Fibroblast of skin of right biceps (primary cell): ENCODE results near the gene TAF1B.

Experiments used
- DNase-seq: peaks from one replicate; pipeline ENCODE4 v3.0.0-alpha.2; 2013

The TAF1B gene

GRCh38 chr2:9944330-9944758 is 101.1 kb downstream of the TAF1B start:
- DNase-seq, result no peak

- DNase-seq, result no peak
These were observed 102.3 kb downstream of the TAF1B start for GRCh38 chr2:9945596-9945995.

GRCh38 chr2:9946076-9946475 is 102.8 kb downstream of the TAF1B start:
- no peak for DNase-seq

GRCh38 chr2:9946818-9947217 is 103.5 kb downstream of the TAF1B start:
- DNase-seq, result no peak

DNA sequence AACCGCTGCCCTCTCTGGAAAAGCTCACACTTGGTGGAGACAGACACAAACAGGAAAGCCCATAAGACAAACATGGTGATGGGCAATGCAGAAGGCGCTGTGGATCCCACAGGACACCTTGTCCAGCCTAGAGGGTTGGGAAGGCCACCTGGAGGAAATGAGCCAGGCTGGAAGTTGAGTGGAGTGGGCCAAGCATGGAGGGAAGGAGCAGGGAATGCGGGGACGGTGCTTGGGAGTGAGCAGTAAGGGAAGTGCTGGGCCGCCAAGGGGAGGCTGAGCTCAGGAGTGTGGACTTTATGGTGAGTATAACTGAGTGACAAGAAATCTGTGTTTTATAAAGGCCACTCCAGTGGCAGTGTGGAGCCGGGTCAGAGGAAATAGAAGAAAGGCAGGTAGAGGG is 105.4 kb downstream of the TAF1B start:
- DNase-seq, result no peak

- no peak for DNase-seq
These were observed 106.1 kb downstream of the TAF1B start for GRCh38 chr2:9949239-9949991.

DNA sequence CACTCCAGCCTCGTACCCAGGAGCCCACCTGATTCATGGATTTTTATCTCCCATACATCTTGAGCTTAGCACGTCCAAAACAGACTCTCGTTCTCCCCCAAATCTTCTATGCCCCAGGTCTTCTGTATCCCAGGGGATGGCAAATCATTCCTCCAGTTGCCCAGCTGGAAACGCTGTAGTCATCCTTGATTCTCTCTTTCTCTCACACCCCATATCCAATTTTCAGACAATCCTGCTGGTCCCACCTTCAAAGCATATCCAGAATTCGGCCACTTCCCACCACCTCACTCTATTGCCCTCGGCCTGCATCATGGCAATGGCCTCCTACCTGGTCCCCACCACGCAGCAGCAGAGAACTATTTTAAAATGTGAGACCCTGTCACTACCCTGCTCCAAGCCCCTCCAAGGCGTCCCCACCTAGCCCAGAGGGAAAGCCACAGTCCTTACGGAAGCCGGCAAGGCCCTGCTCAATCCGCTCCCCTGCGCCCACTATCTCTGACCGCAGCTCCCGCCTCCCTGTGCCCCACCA is 106.8 kb downstream of the TAF1B start:
- no peak for DNase-seq

- DNase-seq, result peak; percentile 34
These were observed 107.4 kb downstream of the TAF1B start for GRCh38 chr2:9950521-9951271.

DNA sequence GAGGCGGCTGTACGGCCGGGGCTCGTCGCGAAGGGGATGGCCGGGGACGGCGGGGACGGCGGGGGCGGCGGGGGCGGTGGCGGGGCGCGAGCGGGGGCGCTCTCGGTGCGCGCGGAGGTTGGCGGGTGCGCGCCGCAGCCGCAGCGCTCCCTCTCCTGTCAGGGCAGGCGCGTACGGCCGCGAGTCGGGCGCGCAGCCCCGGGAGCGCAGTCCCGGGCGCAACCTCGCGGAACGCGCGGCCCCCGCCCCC is 107.9 kb downstream of the TAF1B start:
- no peak for DNase-seq

- peak; percentile 91 for DNase-seq
These were observed 108.4 kb downstream of the TAF1B start, which contains the start of gene GRHL1 for GRCh38 chr2:9951522-9952285. Gene GRHL1 (plus strand): TSS chr2:9951693. CDS start chr2:9951834, 141 bp downstream.

GRCh38 chr2:9952286-9952737 is 109.0 kb downstream of the TAF1B start:
- no peak for DNase-seq

DNA sequence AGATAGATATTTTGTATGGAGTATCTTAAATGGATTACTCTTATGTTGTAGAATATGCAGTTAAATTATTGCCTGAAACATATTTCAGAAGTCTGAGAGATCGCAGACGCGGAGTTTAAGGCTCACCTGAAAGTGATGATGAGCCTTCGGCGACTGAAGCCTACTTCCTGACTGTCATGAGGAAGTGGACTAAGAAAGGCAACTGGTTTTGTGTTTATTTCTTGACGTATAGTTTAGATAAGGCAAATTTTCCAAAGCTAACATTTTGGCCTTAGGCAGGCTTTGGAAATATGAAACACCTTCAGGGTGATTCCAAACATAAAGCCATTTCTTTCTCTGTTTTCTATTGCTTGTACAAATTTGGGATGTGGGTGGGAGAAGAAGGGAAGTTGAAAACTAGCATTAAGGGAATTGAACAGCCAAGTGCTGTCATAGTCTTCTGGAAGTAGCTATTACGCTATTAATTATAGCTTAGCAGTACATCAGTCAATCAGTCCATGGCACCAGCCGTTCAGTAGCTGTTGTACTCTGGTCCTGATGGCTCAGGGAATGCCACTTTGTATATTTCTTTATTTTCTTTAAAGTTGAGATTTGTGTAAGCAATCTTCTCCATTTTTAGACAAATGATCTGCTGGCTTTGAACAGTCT is 109.7 kb downstream of the TAF1B start:
- DNase-seq, result no peak

DNA sequence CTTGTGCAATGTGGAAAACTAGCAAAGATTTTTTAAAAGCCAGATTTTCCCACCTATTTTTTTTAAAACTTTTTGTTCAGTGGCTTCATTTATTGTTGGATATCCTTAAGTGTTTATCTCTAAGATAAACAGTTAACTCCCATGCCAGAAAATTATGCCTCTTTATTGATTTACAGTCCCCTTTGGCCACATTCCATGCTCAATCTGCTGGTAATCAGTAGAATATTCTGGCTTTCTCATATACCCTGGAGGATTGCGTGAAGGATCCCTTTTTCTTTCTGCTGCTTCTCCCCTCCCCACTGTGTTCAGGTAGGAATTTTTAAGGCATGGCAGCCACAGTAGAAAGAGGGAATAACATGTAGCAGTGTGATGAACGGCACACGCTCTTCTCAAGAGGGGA is 110.9 kb downstream of the TAF1B start:
- DNase-seq, result no peak

DNA sequence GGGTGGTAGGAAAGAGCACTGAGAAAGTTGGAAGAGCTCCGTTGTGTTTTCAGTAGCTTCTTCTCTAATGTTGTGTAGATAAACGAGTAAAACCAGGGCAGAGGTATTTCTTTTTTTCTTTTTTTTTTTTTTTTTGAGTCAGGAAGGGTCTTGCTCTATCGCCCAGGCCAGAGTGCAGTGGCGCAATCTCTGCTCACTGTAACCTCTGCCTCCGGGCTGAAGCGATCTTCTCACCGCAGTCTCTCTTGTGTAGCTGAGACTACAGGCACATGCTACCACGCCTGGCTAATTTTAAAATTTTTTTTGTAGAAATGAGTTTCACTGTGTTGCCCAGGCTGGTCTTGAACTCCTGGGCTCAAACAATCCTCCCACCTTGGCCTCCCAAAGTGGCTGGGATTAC is 114.8 kb downstream of the TAF1B start:
- DNase-seq, result no peak

DNA sequence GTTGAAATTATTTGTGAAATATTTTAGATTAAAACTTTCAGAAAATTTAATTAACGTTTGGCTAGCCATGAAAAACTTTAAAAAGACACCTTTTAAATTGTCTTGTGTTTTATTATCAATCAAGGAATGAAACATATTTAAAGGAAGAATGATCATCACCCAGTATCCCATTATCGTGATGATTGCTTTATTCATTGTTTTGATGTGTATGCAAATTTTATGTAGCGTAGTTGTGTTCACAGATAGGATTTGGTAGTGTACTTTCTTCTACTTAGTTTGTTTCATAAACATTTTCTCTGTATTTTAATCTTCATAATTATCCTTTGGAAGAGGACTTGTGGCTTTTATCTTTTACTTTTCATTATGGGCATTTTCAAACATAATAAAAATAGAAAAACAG is 116.0 kb downstream of the TAF1B start:
- no peak for DNase-seq

- DNase-seq, result no peak
These were observed 117.7 kb downstream of the TAF1B start for GRCh38 chr2:9961013-9961412.

DNA sequence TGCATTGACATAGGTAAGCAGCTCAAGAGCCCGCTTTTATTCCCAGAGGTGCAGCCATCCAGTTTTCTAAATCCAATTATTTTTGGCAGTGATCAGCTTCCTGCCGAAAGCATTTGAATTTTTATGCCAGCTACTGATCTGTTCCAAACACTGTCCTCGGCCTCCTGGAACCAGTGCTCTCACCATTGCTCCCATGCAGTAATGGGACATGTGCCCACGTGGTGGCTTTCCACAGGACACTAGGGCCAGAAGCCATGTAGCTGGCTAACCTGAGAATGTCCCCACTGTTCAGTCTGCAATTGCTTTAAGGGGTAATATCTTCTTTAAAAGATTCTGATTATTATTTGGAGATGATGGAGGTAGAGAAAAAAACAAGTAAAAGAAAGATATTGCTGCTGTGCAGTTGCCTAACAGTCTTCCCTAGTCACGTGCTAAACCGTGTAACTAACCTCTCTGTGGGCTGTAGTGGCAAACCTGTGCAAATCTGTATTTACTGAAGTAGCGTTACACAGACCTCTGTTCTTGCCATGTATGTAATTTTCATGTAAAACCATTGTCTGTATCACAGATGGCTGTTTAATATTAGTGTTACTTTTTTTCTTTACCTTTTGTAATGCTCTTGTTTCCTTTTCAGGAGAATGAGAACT is 121.2 kb downstream of the TAF1B start:
- no peak for DNase-seq

DNA sequence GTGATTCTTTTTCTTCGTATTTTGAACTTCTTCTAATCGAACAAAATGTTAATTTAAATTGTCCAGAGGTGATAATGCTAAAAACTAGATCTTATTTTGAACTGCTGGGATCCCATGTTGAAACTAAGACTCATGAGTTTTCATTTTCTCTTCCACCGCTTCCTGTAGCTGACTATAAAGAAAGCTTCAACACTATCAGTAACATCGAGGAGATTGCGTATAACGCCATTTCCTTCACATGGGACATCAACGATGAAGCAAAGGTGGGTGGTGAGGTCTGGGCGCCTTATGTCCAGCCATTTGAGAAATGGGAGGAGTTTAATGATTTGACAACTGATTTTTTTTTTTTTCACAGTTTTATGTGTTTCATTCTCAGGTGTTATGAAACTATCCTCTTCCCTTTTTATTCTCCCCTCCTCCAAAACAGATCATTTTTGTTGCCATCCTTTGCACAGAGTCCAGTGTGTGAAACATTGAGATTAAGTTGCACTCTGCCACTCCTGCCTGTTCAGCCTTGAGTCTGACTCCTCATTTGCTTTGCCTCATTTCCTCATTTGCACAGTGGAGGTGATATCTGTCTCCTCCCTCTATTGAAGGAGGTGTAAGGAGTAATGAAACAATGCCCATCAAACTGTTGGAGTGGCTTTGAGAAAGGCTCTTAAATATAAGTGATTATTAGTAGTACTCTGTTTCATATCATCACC is 122.0 kb downstream of the TAF1B start:
- no peak for DNase-seq

GRCh38 chr2:9966491-9967022 is 123.3 kb downstream of the TAF1B start:
- no peak for DNase-seq

GRCh38 chr2:9967053-9967775 is 123.9 kb downstream of the TAF1B start:
- DNase-seq, result no peak
